Upper lobe of left lung (tissue), 6 donors: ENCODE measurements around the gene SDCCAG8. TPM values are rescaled to one million over a fixed set of nuclear protein-coding genes. Genes with fewer than 3 reads are reported as not detected.

ENCODE experiments used
- ATAC-seq, 2 donors: fragments of 200-7000 bp; cut with Tn5 transposase; one replicate each; pipeline ENCODE4 v1.9.1; 2022; ENCODE audit warnings: mild to moderate bottlenecking in 2 of 2, moderate library complexity in 2 of 2; ENCODE audit not compliant: low FRiP score in 2 of 2
- DNase-seq, 2 donors: peaks; one replicate each; pipeline ENCODE4 v3.0.0-alpha.2; 2019 to 2020
- H3K27ac ChIP-seq, 4 donors: fragments of 200-600 bp; sonication (generic); one replicate each; pipeline ENCODE4 v1.5.1; 2016 to 2019
- H3K27me3 ChIP-seq, 4 donors: fragments of 200-600 bp; sonication (generic); one replicate each; pipeline ENCODE4 v1.5.1; 2017 to 2019
- H3K36me3 ChIP-seq, 4 donors: fragments of 200-600 bp; sonication (generic); one replicate each; pipeline ENCODE4 v1.5.1; 2016 to 2019
- H3K4me1 ChIP-seq, 4 donors: fragments of 200-600 bp; sonication (generic); one replicate each; pipeline ENCODE4 v1.5.1; 2018 to 2019
- H3K4me3 ChIP-seq, 4 donors: fragments of 200-600 bp; sonication (generic); one replicate each; pipeline ENCODE4 v1.5.1; 2017 to 2019; ENCODE audit warnings: mild to moderate bottlenecking in 2 of 4, moderate library complexity in 1 of 4
- H3K9me3 ChIP-seq, 4 donors: fragments of 200-600 bp; sonication (generic); one replicate each; pipeline ENCODE4 v1.5.1; 2018 to 2019
- CTCF ChIP-seq, 6 experiments: fragments of 450-650 bp in 4 of 6; fragments of 200-600 bp in 2 of 6; sonication (generic) in 2 of 6; IDR thresholded peaks; one replicate each; pipeline ENCODE4 v1.5.1; 2016 to 2019; ENCODE audit warnings: antibody characterized with exemption in 6 of 6
- EP300 ChIP-seq, 4 donors: sonication (generic); formaldehyde crosslinking; IDR thresholded peaks; one replicate each; pipeline ENCODE4 v1.5.1; 2017; ENCODE audit warnings: antibody characterized with exemption in 4 of 4, control low read depth in 2 of 4
- POLR2A ChIP-seq, 4 donors: fragments of 450-650 bp; IDR thresholded peaks; one replicate each; pipeline ENCODE4 v1.5.1; 2016 to 2017; ENCODE audit warnings: antibody characterized with exemption in 4 of 4, mild to moderate bottlenecking in 2 of 4
- POLR2AphosphoS5 ChIP-seq, 2 donors: sonication (generic); formaldehyde crosslinking; IDR thresholded peaks; one replicate each; pipeline ENCODE4 v1.5.1; 2017; ENCODE audit warnings: antibody characterized with exemption in 2 of 2
- WGBS, 2 donors: methylation state at CpG; one replicate each; pipeline ENCODE4 v1.1.5; 2017 to 2018; 5-methylcytosine and 5-hydroxymethylcytosine counted together
- total RNA-seq, 6 donors: library from RNA; depleted of rRNA in 4 of 6; stranded (reverse); fragments of >200 nt in 4 of 6; gene quantifications; one replicate each; pipeline versions ENCODE4 v1.1.0 to v1.2.1, GENCODE V29; 2016 to 2021
- donor health status: DM: no; HTN: no; CAD: no; lungs with moderate emphysema.
- donor health status: DM: no; HTN: yes; CAD: no; lungs with severe emphysema.

Gene SDCCAG8
- total RNA-seq, 6 donors from 2014 or later: 52.5 to 295 (median 95.2) TPM

GRCh38 chr1:243488459-243489157 lies 232.8 kb downstream of the SDCCAG8 start:
- no peak for ATAC-seq
- H3K4me1 ChIP-seq: no peaks in the 10 kb centered on the region
- DNase-seq: peak in 1 of 2 donors; percentile 66
- peaks cover 6 to 21% (median 14%) of the 10 kb centered on the region in 4 donors for H3K36me3 ChIP-seq
- H3K27ac ChIP-seq: no peak overlapping the region
- H3K9me3 ChIP-seq: no peaks in the 10 kb centered on the region
- H3K4me3 ChIP-seq: no peak overlapping the region
- TF ChIP-seq CTCF (IDR thresholded peaks at IDR 0.05) (no peak), POLR2AphosphoS5 (IDR thresholded peaks at IDR 0.05) (no peak), EP300 (IDR thresholded peaks at IDR 0.05) (no peak)
- no peaks in the 10 kb centered on the region for H3K27me3 ChIP-seq
- WGBS, 2 donors: 94 to 96% methylated on average over 20 of the region's 20 CpGs

DNA sequence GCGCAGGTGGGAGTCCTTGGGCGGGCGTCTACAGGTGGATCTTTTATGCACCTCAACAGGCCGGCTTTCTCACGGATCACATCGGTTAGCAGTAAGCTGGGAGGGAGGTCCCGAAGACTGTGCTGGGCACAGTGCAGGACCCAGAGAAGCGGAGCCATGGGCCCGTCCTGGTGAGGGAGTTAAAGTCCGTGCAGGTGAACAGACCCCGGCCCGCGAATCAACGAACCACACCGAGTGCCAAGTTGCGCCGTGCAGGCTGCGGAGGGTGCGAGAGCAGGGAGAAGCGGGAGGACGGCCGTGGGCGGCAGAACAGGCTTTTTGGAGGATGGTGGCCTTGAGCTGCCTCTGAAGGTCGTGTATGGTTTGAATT lies 233.3 kb downstream of the SDCCAG8 start:
- no peak overlapping the region for H3K4me3 ChIP-seq
- no peak overlapping the region for H3K27ac ChIP-seq
- TF ChIP-seq POLR2AphosphoS5 (IDR thresholded peaks at IDR 0.05) (no peak), POLR2A (IDR thresholded peaks at IDR 0.05) (no peak), EP300 (IDR thresholded peaks at IDR 0.05) (no peak), CTCF (IDR thresholded peaks at IDR 0.05) (no peak)
- WGBS, 2 donors: 97 to 98% methylated on average over 24 of the region's 24 CpGs
- ATAC-seq (no peak), DNase-seq (peak in 1 of 2 donors; percentile 71)
- H3K9me3 ChIP-seq: no peaks in the 10 kb centered on the region
- peaks cover 6 to 21% (median 14%) of the 10 kb centered on the region in 4 donors for H3K36me3 ChIP-seq
- H3K4me1 ChIP-seq: no peaks in the 10 kb centered on the region
- H3K27me3 ChIP-seq: no peaks in the 10 kb centered on the region

DNA sequence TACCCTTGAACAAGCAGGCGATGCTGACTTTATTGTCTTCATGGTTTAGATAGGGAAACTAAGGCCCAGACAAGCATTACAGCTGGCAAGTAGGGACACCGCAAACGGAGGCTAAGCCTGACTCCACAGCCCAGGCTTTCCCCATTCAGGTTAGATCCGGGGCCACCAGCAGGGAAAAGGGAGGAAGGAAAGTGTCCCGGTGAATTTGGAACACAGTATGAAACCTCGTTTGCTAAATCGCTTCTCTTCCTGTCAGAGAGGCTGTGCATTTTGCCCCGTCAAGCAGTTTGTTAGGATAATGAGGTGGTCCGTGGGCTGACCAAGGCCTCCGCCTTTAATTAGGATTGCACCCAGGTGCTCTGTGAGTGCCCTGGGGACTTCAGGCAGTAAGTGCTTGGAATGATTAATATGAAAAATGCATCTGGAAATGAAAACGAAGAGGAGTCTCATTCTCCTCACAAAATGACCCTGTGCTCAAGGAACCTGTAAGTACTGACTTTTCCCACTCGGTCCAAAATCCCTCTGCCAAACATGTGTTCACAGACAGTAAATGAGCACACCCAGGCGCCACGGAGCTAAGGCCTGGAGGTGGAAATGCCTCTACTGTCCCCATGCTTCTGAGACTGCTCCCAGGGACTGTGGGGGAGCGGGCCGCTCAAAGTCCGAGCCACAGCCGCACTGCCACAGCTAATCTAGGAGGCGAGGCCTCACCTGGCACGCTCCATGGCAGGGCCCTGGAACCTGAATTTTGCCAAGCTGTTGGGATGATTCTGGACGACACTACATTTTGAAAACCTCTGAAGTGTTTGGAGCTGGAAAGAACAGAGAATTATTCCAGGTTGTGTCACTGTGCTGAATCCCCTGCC lies 234.1 kb downstream of the SDCCAG8 start:
- no peak for ATAC-seq
- no peak for TF ChIP-seq POLR2A (IDR thresholded peaks at IDR 0.05)
- no peak for TF ChIP-seq POLR2AphosphoS5 (IDR thresholded peaks at IDR 0.05)
- no peak for TF ChIP-seq EP300 (IDR thresholded peaks at IDR 0.05)
- TF ChIP-seq CTCF (IDR thresholded peaks at IDR 0.05): no peak
- 91 to 93% methylated on average over 20 to 21 of the region's 21 CpGs for WGBS, 2 donors
- no peaks in the 10 kb centered on the region for H3K9me3 ChIP-seq
- H3K4me1 ChIP-seq: no peaks in the 10 kb centered on the region
- DNase-seq: peak in 1 of 2 donors; percentile 57
- H3K4me3 ChIP-seq: no peak overlapping the region
- peaks cover 6 to 22% (median 14%) of the 10 kb centered on the region in 4 donors for H3K36me3 ChIP-seq
- H3K27me3 ChIP-seq: no peaks in the 10 kb centered on the region
- peak overlapping the region in 1 of 4 donors; percentile 57 for H3K27ac ChIP-seq

DNA sequence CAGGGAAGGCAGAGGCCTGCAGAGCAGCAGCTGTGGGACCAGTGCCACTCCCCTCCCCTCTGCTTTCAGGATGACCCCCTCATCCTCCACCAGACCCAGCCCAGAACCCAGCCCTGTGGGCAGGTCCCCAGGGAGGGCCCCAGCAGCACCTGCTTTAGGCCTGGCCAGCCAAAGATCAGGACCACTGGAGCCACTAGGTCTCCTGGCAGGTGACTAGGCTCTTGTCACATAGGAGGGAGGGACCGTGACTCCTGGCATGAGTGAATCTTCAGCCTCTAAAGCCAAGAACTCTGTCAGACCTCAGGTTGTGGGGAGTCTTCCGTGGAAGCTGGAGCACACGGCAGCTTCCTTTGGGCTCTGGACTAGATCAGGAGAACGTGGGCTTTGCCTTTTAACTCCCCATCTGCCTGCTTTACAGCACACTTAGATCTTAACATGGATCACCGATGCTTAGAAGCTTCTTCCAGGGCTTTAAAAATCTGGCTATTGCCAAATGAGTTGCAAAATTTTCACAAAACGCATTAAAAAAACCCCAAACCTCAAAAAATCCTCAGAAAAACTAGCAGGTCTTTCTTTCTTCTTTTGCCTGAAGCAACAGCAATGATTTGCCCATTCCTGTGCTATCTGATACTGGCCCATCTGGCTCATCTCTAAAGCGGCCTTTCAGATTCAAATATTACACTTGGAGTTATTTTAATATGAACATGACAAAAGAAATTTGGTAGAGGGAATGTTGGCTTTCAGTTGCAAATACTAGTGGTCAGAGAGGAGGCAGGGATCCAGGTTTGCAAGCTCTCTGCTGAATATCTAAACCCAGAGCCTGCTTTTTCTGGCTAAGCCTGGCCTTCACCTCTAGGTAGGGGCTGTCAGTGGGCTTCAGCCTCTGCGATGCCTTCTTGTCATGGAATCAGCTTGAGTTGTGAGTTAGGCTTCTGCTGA lies 235.2 kb downstream of the SDCCAG8 start:
- H3K27me3 ChIP-seq: no peaks in the 10 kb centered on the region
- no peak overlapping the region for H3K4me3 ChIP-seq
- H3K4me1 ChIP-seq: peaks cover 3 to 8% (median 5%) of the 10 kb centered on the region in 4 donors
- TF ChIP-seq EP300 (IDR thresholded peaks at IDR 0.05) (no peak), POLR2A (IDR thresholded peaks at IDR 0.05) (no peak), CTCF (IDR thresholded peaks at IDR 0.05) (no peak), POLR2AphosphoS5 (IDR thresholded peaks at IDR 0.05) (no peak)
- H3K36me3 ChIP-seq: peaks cover 6 to 30% (median 16%) of the 10 kb centered on the region in 4 donors
- H3K27ac ChIP-seq: peak overlapping the region in 1 of 4 donors; percentile 57
- no peak for DNase-seq
- peak in 1 of 2 donors; percentile 30 for ATAC-seq
- 86 to 88% methylated on average over 8 of the region's 8 CpGs for WGBS, 2 donors
- no peaks in the 10 kb centered on the region for H3K9me3 ChIP-seq
